Gastroesophageal sphincter (tissue), 4 donors: ENCODE data around the gene RFTN1. TPM values are rescaled to one million over a fixed set of nuclear protein-coding genes. Genes with fewer than 3 reads are reported as not detected.

Experiments
- ATAC-seq: fragments of 150-250 bp; one replicate; pipeline ENCODE4 v1.9.1; 2016; ENCODE audit warnings: mild to moderate bottlenecking, moderate library complexity
- H3K27ac ChIP-seq, 4 donors: fragments of 200-600 bp; sonication (generic) in 3 of 4; 1 replicate in 3 of 4; 2 replicates in 1 of 4; pipeline ENCODE4 v1.5.1; 2016 to 2019
- H3K27me3 ChIP-seq: fragments of 200-600 bp; sonication (generic); one replicate; pipeline ENCODE4 v1.5.1; 2019
- H3K36me3 ChIP-seq, 2 donors: fragments of 200-600 bp; sonication (generic); one replicate each; pipeline ENCODE4 v1.5.1; 2019; ENCODE audit warnings: control low read depth in 1 of 2
- H3K4me1 ChIP-seq, 3 donors: fragments of 200-600 bp; sonication (generic); 1 replicate in 2 of 3; 2 replicates in 1 of 3; pipeline ENCODE4 v1.5.1; 2016 to 2019; ENCODE audit warnings: control low read depth in 2 of 3
- H3K4me3 ChIP-seq, 2 donors: fragments of 200-600 bp; sonication (generic); one replicate each; pipeline ENCODE4 v1.5.1; 2019; ENCODE audit warnings: mild to moderate bottlenecking in 1 of 2, moderate library complexity in 1 of 2
- H3K9me3 ChIP-seq, 3 donors: fragments of 200-600 bp; sonication (generic); one replicate each; pipeline ENCODE4 v1.5.1; 2017 to 2019; ENCODE audit warnings: control low read depth in 2 of 3
- CTCF ChIP-seq, 4 experiments: fragments of 200-600 bp in 2 of 4; fragments of 450-650 bp in 2 of 4; sonication (generic) in 1 of 4; IDR thresholded peaks; one replicate each; pipeline ENCODE4 v1.5.1; 2017 to 2019; ENCODE audit warnings: antibody characterized with exemption in 4 of 4, mild to moderate bottlenecking in 2 of 4, moderate library complexity in 2 of 4
- EP300 ChIP-seq: sonication (generic); formaldehyde crosslinking; IDR thresholded peaks from one replicate; pipeline ENCODE4 v1.6.1; 2017; ENCODE audit warnings: antibody characterized with exemption, mild to moderate bottlenecking
- POLR2A ChIP-seq, 2 donors: fragments of 450-650 bp; IDR thresholded peaks; one replicate each; pipeline ENCODE4 v1.6.1; 2017; ENCODE audit warnings: antibody characterized with exemption in 2 of 2, mild to moderate bottlenecking in 2 of 2, moderate library complexity in 1 of 2
- POLR2AphosphoS5 ChIP-seq: sonication (generic); formaldehyde crosslinking; IDR thresholded peaks from one replicate; pipeline ENCODE4 v1.6.1; 2017; ENCODE audit warnings: antibody characterized with exemption
- WGBS, 2 donors: methylation state at CpG; one replicate each; pipeline ENCODE4 v1.1.5; 2018; ENCODE audit warnings: low coverage in 1 of 2; 5-methylcytosine and 5-hydroxymethylcytosine counted together
- total RNA-seq, 4 donors: library from RNA; depleted of rRNA; stranded (reverse); fragments of >200 nt; gene quantifications; one replicate each; pipeline ENCODE4 v1.1.0, GENCODE V29; 2016

RFTN1 gene
- total RNA-seq, 4 donors from 2014 or later = 30.6 to 110 (median 68.2) TPM

- no peak for ATAC-seq
- H3K9me3 ChIP-seq = no peaks in the 10 kb centered on the region
- WGBS, 2 donors = 91 to 92% methylated on average over 2 of the region's 4 CpGs
- no peak for TF ChIP-seq POLR2A (IDR thresholded peaks at IDR 0.05)
- no peak for TF ChIP-seq POLR2AphosphoS5
- no peak for TF ChIP-seq CTCF (IDR thresholded peaks at IDR 0.05)
- TF ChIP-seq EP300 = no peak
- no peak overlapping the region for H3K27ac ChIP-seq
- H3K27me3 ChIP-seq = peaks cover 20% of the 10 kb centered on the region
- no peaks in the 10 kb centered on the region for H3K4me1 ChIP-seq
- no peak overlapping the region for H3K4me3 ChIP-seq
- H3K36me3 ChIP-seq = no peaks in the 10 kb centered on the region
Measured at GRCh38 chr3:16536344-16536663, 22.8 kb upstream of the RFTN1 start.

GRCh38 chr3:16534640-16535262 lies 21.3 kb upstream of the RFTN1 start:
- no peaks in the 10 kb centered on the region for H3K36me3 ChIP-seq
- ATAC-seq = no peak
- peaks cover 20% of the 10 kb centered on the region for H3K27me3 ChIP-seq
- H3K4me3 ChIP-seq = no peak overlapping the region
- WGBS, 2 donors = 50 to 55% methylated on average over 8 of the region's 8 CpGs
- H3K9me3 ChIP-seq = no peaks in the 10 kb centered on the region
- H3K4me1 ChIP-seq = no peaks in the 10 kb centered on the region
- no peak overlapping the region for H3K27ac ChIP-seq
- TF ChIP-seq EP300 (no peak), POLR2A (IDR thresholded peaks at IDR 0.05) (no peak), POLR2AphosphoS5 (no peak), CTCF (IDR thresholded peaks at IDR 0.05) (no peak)

GRCh38 chr3:16533928-16534574 lies 20.6 kb upstream of the RFTN1 start:
- ATAC-seq = peak; percentile 37

GRCh38 chr3:16529264-16529663 lies 15.8 kb upstream of the RFTN1 start:
- 53 to 73% methylated on average over 1 of the region's 1 CpG for WGBS, 2 donors
- no peak for ATAC-seq
- no peak overlapping the region for H3K27ac ChIP-seq
- H3K4me1 ChIP-seq = no peaks in the 10 kb centered on the region
- H3K27me3 ChIP-seq = peaks cover 4% of the 10 kb centered on the region
- no peak for TF ChIP-seq CTCF (IDR thresholded peaks at IDR 0.05)
- no peak overlapping the region for H3K4me3 ChIP-seq
- H3K9me3 ChIP-seq = peaks cover 0 to 4% (median 0%) of the 10 kb centered on the region in 3 donors
- H3K36me3 ChIP-seq = no peaks in the 10 kb centered on the region

More at GRCh38 chr3:16533928-16534574, 20.6 kb upstream of the RFTN1 start:
- WGBS, 2 donors = 53 to 68% methylated on average over 4 to 5 of the region's 5 CpGs
- H3K27ac ChIP-seq = no peak overlapping the region
- H3K4me3 ChIP-seq = no peak overlapping the region
- no peaks in the 10 kb centered on the region for H3K9me3 ChIP-seq
- H3K27me3 ChIP-seq = peaks cover 15% of the 10 kb centered on the region
- no peaks in the 10 kb centered on the region for H3K4me1 ChIP-seq
- no peaks in the 10 kb centered on the region for H3K36me3 ChIP-seq
- TF ChIP-seq EP300 = no peak
- TF ChIP-seq POLR2AphosphoS5 = peak; percentile 19
- TF ChIP-seq CTCF (IDR thresholded peaks at IDR 0.05) = no peak
- TF ChIP-seq POLR2A (IDR thresholded peaks at IDR 0.05) = no peak

GRCh38 chr3:16528581-16528993 lies 15.1 kb upstream of the RFTN1 start:
- Histone ChIP-seq H3K27ac (no peak overlapping the region), H3K4me1 (no peaks in the 10 kb centered on the region), H3K9me3 (peaks cover 0 to 9% (median 0%) of the 10 kb centered on the region in 3 donors), H3K27me3 (peaks cover 2% of the 10 kb centered on the region), H3K36me3 (no peaks in the 10 kb centered on the region), H3K4me3 (no peak overlapping the region)
- WGBS, 2 donors = 76 to 88% methylated on average over 2 of the region's 4 CpGs
- peak; percentile 60 for ATAC-seq
- no peak for TF ChIP-seq POLR2AphosphoS5
- no peak for TF ChIP-seq POLR2A (IDR thresholded peaks at IDR 0.05)
- no peak for TF ChIP-seq EP300
- no peak for TF ChIP-seq CTCF (IDR thresholded peaks at IDR 0.05)
